HG03439 (cell line): ENCODE results near the gene RBBP8NL.

Source experiments
- ATAC-seq: cut with Tn5 transposase; IDR thresholded peaks from one replicate; pipeline ENCODE4 v1.9.1; 2021; ENCODE audit warnings: mild to moderate bottlenecking, moderate library complexity; ENCODE audit not compliant: unreplicated experiment

The RBBP8NL gene

DNA sequence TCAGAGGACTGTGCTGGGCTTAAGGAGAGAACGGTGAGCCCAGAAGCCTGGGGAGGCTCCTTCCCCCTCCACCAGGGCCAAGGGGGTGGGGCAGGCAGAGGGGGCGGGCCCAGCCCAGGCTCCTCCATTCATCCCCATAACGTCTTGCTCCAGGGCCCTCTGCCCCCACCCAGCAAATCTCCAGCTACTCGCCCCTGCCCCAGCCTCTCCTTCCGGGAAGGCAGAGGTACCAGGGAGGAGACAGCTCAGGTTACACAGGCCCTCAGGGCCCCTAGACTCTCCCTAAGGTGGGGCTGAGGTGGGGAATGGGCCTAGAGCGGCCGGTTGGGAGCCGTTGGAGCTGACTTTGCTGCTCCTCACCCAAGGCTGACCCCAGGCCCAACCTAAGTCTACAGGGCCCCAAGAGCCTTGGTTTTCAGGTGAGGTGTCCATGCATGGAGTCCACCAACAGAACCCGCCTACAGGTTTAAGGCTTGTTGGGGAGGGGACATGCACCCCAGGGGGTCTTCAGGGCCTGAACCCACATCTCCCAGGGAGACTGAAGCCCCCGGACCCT lies 61.4 kb downstream of the RBBP8NL start:
- ATAC-seq, result no peak

- ATAC-seq, result no peak
These were observed 62.2 kb downstream of the RBBP8NL start for GRCh38 chr20:62364911-62365736.

DNA sequence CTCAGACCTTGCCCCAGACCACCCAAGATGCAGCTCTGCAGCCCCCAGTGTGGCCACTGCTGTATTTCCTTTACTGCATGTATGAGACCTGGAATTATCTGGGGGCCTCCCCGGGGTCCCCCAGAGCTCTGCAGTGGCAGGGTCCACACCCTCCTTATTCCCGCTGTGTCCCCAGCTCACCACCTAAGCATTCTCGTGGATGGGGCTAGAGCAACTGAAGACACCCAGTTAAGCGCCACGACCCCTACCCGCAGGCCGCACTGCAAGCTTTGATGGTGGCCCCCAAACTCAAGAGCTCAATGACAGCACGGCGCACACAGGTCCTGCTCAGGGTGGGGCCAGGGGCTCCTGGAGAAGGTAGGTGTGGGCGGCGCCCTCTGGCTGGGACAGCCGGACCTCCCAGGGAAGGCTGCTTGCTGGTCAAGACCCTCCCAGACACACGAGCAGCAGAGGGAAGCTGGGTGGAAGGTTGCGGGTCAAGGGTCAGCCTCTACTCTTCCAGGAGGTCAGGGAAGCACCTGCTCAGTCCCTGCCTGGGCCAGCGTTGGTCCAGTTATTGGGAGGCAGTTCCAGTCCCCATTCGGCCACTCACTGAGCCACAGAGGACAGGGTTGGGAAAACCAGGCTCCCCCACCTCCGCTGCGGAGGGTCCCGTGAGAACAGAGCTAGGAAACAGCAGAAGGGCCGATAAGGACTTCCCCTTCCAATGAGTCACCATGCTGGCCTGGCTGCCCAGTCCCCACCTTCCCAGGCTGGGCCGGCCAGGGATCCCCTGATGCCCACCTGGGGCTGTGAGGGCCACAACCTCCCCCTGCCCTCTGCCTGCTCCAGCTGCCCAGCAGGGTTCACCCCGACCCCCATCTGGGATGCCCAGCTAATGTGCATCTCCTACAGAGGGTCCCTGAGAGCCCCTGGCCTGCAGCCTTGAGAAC lies 63.2 kb downstream of the RBBP8NL start:
- ATAC-seq, result no peak

- ATAC-seq, result no peak
These were observed 64.1 kb downstream of the RBBP8NL start for GRCh38 chr20:62362991-62363919.

- ATAC-seq, result no peak
These were observed 64.8 kb downstream of the RBBP8NL start for GRCh38 chr20:62362590-62362940.

DNA sequence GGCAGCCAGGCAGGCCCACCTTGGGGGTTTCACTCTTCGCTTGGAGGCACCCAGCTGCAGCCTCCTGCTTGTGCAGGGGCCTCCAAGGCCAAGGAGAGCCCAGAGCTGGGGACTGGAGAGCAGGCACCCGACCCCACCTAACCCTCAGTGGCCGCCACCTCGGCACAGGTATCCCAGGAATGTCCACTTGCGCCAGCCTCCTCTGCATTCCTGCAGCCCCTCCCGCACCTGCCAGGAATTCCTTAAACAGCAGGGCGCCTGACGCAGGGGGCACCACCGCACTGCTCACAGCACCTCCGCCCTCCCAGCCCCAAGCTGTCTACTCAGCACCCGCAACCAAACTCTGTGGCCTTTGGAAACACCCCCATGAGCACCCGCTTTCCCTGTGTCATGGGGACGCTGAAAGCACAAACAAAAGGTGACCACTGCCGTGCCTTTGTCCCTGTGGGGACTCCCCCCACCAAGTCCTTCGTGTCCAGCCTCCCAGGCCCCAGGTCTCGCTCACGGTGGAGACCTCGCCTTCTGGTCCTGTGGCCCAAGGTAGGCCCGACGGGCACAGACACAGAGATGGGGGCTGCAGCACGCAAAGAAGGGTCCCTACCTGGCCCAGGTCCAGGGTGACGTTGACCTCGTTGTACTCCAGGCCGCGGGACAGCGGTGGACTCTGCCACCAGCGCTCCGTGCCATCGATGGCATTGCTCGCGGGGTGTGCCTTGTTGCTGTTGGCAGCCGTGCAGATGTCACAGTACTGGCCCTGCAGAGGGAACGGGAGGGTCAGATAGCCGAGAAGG lies 65.3 kb downstream of the RBBP8NL start:
- no peak for ATAC-seq

- ATAC-seq, result no peak
These were observed 66.2 kb downstream of the RBBP8NL start for GRCh38 chr20:62360854-62361798.
